GM18520 (cell line): ENCODE measurements around the gene PAPSS1.
"Not testable (repeated sequence)": the region's sequence is repeated elsewhere in the genome, so short reads cannot be mapped to it uniquely, and the experiment has no call there.

ENCODE experiments used
- ATAC-seq: cut with Tn5 transposase; IDR thresholded peaks from one replicate; pipeline ENCODE4 v1.9.1; 2021; ENCODE audit not compliant: unreplicated experiment

The PAPSS1 gene

GRCh38 chr4:107726131-107726925 is 6.3 kb upstream of the PAPSS1 start:
- not testable (repeated sequence) for ATAC-seq

- no peak for ATAC-seq
These were observed 5.3 kb upstream of the PAPSS1 start for GRCh38 chr4:107725281-107725859.

GRCh38 chr4:107723331-107723730 is 3.3 kb upstream of the PAPSS1 start:
- ATAC-seq: not testable (repeated sequence)

- ATAC-seq: no peak
These were observed 1.5 kb upstream of the PAPSS1 start for GRCh38 chr4:107721436-107722100.

GRCh38 chr4:107719207-107719921 is 670 bp downstream of the PAPSS1 start:
- ATAC-seq: no peak

- peak; percentile 26 for ATAC-seq
These were observed 1.6 kb downstream of the PAPSS1 start for GRCh38 chr4:107718351-107718965.

GRCh38 chr4:107714256-107714655 is 5.8 kb downstream of the PAPSS1 start:
- no peak for ATAC-seq

GRCh38 chr4:107712236-107712635 is 7.8 kb downstream of the PAPSS1 start:
- ATAC-seq: no peak

- ATAC-seq: no peak
These were observed 8.2 kb downstream of the PAPSS1 start for GRCh38 chr4:107711831-107712230.

- no peak for ATAC-seq
These were observed 9.3 kb downstream of the PAPSS1 start for GRCh38 chr4:107710493-107711459.

- no peak for ATAC-seq
These were observed 10.1 kb downstream of the PAPSS1 start for GRCh38 chr4:107709916-107710315.

GRCh38 chr4:107708225-107708624 is 11.8 kb downstream of the PAPSS1 start:
- ATAC-seq: no peak

- no peak for ATAC-seq
These were observed 14.1 kb downstream of the PAPSS1 start for GRCh38 chr4:107705742-107706556.

- ATAC-seq: no peak
These were observed 18.5 kb downstream of the PAPSS1 start for GRCh38 chr4:107701565-107701964.

- no peak for ATAC-seq
These were observed 20.4 kb downstream of the PAPSS1 start for GRCh38 chr4:107699466-107700206.

- not testable (repeated sequence) for ATAC-seq
These were observed 23.8 kb downstream of the PAPSS1 start for GRCh38 chr4:107696187-107696586.

- no peak for ATAC-seq
These were observed 26.9 kb downstream of the PAPSS1 start for GRCh38 chr4:107693132-107693531.

- no peak for ATAC-seq
These were observed 27.8 kb downstream of the PAPSS1 start for GRCh38 chr4:107692202-107692601.
